Keratinocyte (primary cell): ENCODE results near the gene AANAT. TPM values are rescaled to one million over a fixed set of nuclear protein-coding genes. Genes with fewer than 3 reads are reported as not detected.

Experiments
- DNase-seq: peaks from one replicate; pipeline ENCODE4 v3.0.0-alpha.2; 2011; ENCODE audit warnings: low read depth, missing footprints, low spot score
- FAIRE-seq: peaks from 2 replicates; lab custom pipeline; 2011; peaks lifted over from hg19 to GRCh38; lab: Jason Lieb, UNC
- H2AFZ ChIP-seq: 2 replicates; pipeline ENCODE4 v1.6.0; 2012; ENCODE audit warnings: low read length, control low read depth, inconsistent platforms; ENCODE audit not compliant: control insufficient read depth
- H3K27ac ChIP-seq: 2 replicates; pipeline ENCODE4 v1.5.1; 2011; ENCODE audit warnings: low read length; ENCODE audit not compliant: control insufficient read depth, insufficient read depth
- H3K27me3 ChIP-seq: 3 replicates; pipeline ENCODE4 v1.6.0; 2011; ENCODE audit warnings: low read length; ENCODE audit not compliant: control insufficient read depth, insufficient read depth; ENCODE audit errors: extremely low read depth
- H3K36me3 ChIP-seq, 2 experiments: 2 replicates in 1 of 2; 3 replicates in 1 of 2; pipeline ENCODE4 v1.5.1; 2011; ENCODE audit warnings: low read length in 2 of 2, mild to moderate bottlenecking in 1 of 2; ENCODE audit not compliant: control insufficient read depth in 2 of 2, insufficient read depth in 2 of 2; ENCODE audit errors: extremely low read depth in 1 of 2
- H3K4me1 ChIP-seq: 3 replicates; pipeline ENCODE4 v1.5.1; 2011; ENCODE audit warnings: low read length; ENCODE audit not compliant: control insufficient read depth, insufficient read depth; ENCODE audit errors: extremely low read depth
- H3K4me2 ChIP-seq: 3 replicates; pipeline ENCODE4 v1.6.0; 2011; ENCODE audit warnings: low read depth, low read length; ENCODE audit not compliant: control insufficient read depth, insufficient read depth; ENCODE audit errors: extremely low read depth
- H3K4me3 ChIP-seq, 3 experiments: fragments of 200-600 bp in 1 of 3; sonication (generic) in 1 of 3; 2 replicates in 2 of 3; 3 replicates in 1 of 3; pipeline ENCODE4 v1.5.1; 2011 to 2016; ENCODE audit warnings: low read length in 3 of 3, mild to moderate bottlenecking in 3 of 3, control low read depth in 2 of 3, inconsistent platforms in 1 of 3, low read depth in 1 of 3, mixed read lengths in 1 of 3, mixed run types in 1 of 3, moderate library complexity in 1 of 3; ENCODE audit not compliant: control insufficient read depth in 2 of 3, insufficient read depth in 2 of 3; ENCODE audit errors: extremely low read depth in 1 of 3
- H3K79me2 ChIP-seq: 2 replicates; pipeline ENCODE4 v1.6.0; 2012; ENCODE audit warnings: low read length; ENCODE audit not compliant: control insufficient read depth, insufficient read depth
- H3K9ac ChIP-seq: 3 replicates; pipeline ENCODE4 v1.6.0; 2011; ENCODE audit warnings: low read length; ENCODE audit not compliant: control insufficient read depth, insufficient read depth; ENCODE audit errors: extremely low read depth
- H3K9me1 ChIP-seq: 3 replicates; pipeline ENCODE4 v1.6.0; 2011; ENCODE audit warnings: low read length; ENCODE audit not compliant: control insufficient read depth, insufficient read depth; ENCODE audit errors: extremely low read depth
- H3K9me3 ChIP-seq: 2 replicates; pipeline ENCODE4 v1.5.1; 2012; ENCODE audit warnings: low read depth, low read length; ENCODE audit not compliant: control insufficient read depth
- H4K20me1 ChIP-seq: 3 replicates; pipeline ENCODE4 v1.6.0; 2011; ENCODE audit warnings: low read length; ENCODE audit not compliant: control insufficient read depth, insufficient read depth; ENCODE audit errors: extremely low read depth
- EZH2 ChIP-seq: IDR thresholded peaks from one replicate; pipeline ENCODE4 v1.6.1; 2012; ENCODE audit warnings: inconsistent platforms, mild to moderate bottlenecking, low read length, moderate library complexity
- dilution Hi-C: fragments of 300-500 bp; cut with MboI; formaldehyde crosslinking; loops from one replicate; pipeline ENCODE4 v1.7.0; 2020; ENCODE audit warnings: low sequenced_read_pairs; ENCODE audit not compliant: extremely low pct_ligation_motif_present
- polyA plus RNA-seq, 5 experiments: library from polyadenylated mRNA; depleted of rRNA in 3 of 5; stranded (reverse) in 3 of 5; stranded (forward) in 1 of 5; unstranded in 1 of 5; fragments of >200 nt; gene quantifications; 1 replicate in 1 of 5; 2 replicates in 3 of 5; 3 replicates in 1 of 5; pipeline versions ENCODE4 v1.2.1 to v1.2.3, GENCODE V29; 2011 to 2012; ENCODE audit warnings: missing spikeins in 2 of 5, low read depth in 1 of 5, low replicate concordance in 1 of 5
- TF ChIP-seq, protein P1 (sequence below), 3 experiments: IDR thresholded peaks in 1 of 3; conservative IDR thresholded peaks in 1 of 3; optimal IDR thresholded peaks in 1 of 3; 2 replicates in 2 of 3; 3 replicates in 1 of 3; pipeline versions ENCODE3 to v1.5.1; 2011; ENCODE audit warnings: low read length in 3 of 3, mild to moderate bottlenecking in 3 of 3, moderate library complexity in 2 of 3, control low read depth in 1 of 3, inconsistent platforms in 1 of 3; ENCODE audit not compliant: insufficient read depth in 2 of 3; ENCODE audit errors: extremely low read depth in 1 of 3

The AANAT gene
- polyA plus RNA-seq, 1 donor (not counting 4 experiments of a cell fraction or from before 2014, with no cell fraction given) = not detected

- H3K27ac ChIP-seq = no peak overlapping the region
- FAIRE-seq (no peak), DNase-seq (no peak)
- no peak overlapping the region for H3K4me3 ChIP-seq
- no peak overlapping the region for H2AFZ ChIP-seq
- TF ChIP-seq, protein P1, sequence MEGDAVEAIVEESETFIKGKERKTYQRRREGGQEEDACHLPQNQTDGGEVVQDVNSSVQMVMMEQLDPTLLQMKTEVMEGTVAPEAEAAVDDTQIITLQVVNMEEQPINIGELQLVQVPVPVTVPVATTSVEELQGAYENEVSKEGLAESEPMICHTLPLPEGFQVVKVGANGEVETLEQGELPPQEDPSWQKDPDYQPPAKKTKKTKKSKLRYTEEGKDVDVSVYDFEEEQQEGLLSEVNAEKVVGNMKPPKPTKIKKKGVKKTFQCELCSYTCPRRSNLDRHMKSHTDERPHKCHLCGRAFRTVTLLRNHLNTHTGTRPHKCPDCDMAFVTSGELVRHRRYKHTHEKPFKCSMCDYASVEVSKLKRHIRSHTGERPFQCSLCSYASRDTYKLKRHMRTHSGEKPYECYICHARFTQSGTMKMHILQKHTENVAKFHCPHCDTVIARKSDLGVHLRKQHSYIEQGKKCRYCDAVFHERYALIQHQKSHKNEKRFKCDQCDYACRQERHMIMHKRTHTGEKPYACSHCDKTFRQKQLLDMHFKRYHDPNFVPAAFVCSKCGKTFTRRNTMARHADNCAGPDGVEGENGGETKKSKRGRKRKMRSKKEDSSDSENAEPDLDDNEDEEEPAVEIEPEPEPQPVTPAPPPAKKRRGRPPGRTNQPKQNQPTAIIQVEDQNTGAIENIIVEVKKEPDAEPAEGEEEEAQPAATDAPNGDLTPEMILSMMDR (optimal IDR thresholded peaks at IDR 0.05 in 1 of 3, IDR thresholded peaks at IDR 0.05 in 1 of 3, conservative IDR thresholded peaks at IDR 0.05 in 1 of 3; ENCODE audit: extremely low read depth in 1 of 3, insufficient read depth in 2 of 3, low read length in 3 of 3) = no peak
- no peak for TF ChIP-seq EZH2
- dilution Hi-C loops = no loop called here
- H3K4me1 ChIP-seq = peaks cover 10% of the 10 kb centered on the region
- H3K4me2 ChIP-seq = no peak overlapping the region
- peaks cover 74% of the 10 kb centered on the region for H3K79me2 ChIP-seq
- peaks cover 9% of the 10 kb centered on the region for H4K20me1 ChIP-seq
- H3K36me3 ChIP-seq = no peaks in the 10 kb centered on the region
- no peak overlapping the region for H3K9ac ChIP-seq
- peaks cover 2% of the 10 kb centered on the region for H3K9me1 ChIP-seq
- no peaks in the 10 kb centered on the region for H3K27me3 ChIP-seq
- H3K9me3 ChIP-seq = no peaks in the 10 kb centered on the region
These were observed 31.7 kb upstream of the AANAT start for GRCh38 chr17:76435751-76436150.

GRCh38 chr17:76437467-76438402, 29.7 kb upstream of the AANAT start:
- Histone ChIP-seq H3K4me1 (peaks cover 8% of the 10 kb centered on the region), H3K9me3 (no peaks in the 10 kb centered on the region), H3K36me3 (no peaks in the 10 kb centered on the region), H3K9ac (no peak overlapping the region), H3K27me3 (no peaks in the 10 kb centered on the region), H3K4me2 (no peak overlapping the region), H3K4me3 (no peak overlapping the region), H3K27ac (no peak overlapping the region), H3K79me2 (peaks cover 82% of the 10 kb centered on the region), H2AFZ (no peak overlapping the region), H4K20me1 (peaks cover 9% of the 10 kb centered on the region), H3K9me1 (peaks cover 2% of the 10 kb centered on the region)
- dilution Hi-C loops = no loop called here
- FAIRE-seq (no peak), DNase-seq (no peak)
- TF ChIP-seq, protein P1 (optimal IDR thresholded peaks at IDR 0.05 in 1 of 3, IDR thresholded peaks at IDR 0.05 in 1 of 3, conservative IDR thresholded peaks at IDR 0.05 in 1 of 3; ENCODE audit: extremely low read depth in 1 of 3, insufficient read depth in 2 of 3, low read length in 3 of 3) = no peak
- TF ChIP-seq EZH2 = no peak
